Glutamatergic neuron (in vitro differentiated cells): ENCODE measurements around the gene ERFE. TPM values are rescaled to one million over a fixed set of nuclear protein-coding genes. Genes with fewer than 3 reads are reported as not detected.

Source experiments
- DNase-seq: peaks from one replicate; pipeline ENCODE4 v3.0.0; 2022
- H3K27ac Mint-ChIP-seq: one replicate; pipeline ENCODE4 v1.8.0; 2020; ENCODE audit warnings: mild to moderate bottlenecking, mixed read lengths, inconsistent platforms; ENCODE audit not compliant: unreplicated experiment
- H3K27me3 Mint-ChIP-seq: one replicate; pipeline ENCODE4 v1.8.0; 2020; ENCODE audit warnings: mild to moderate bottlenecking, moderate library complexity, mixed read lengths, inconsistent platforms; ENCODE audit not compliant: unreplicated experiment
- H3K36me3 Mint-ChIP-seq: one replicate; pipeline ENCODE4 v1.8.0; 2020; ENCODE audit warnings: mild to moderate bottlenecking, mixed read lengths, inconsistent platforms; ENCODE audit not compliant: unreplicated experiment
- H3K4me1 Mint-ChIP-seq: one replicate; pipeline ENCODE4 v1.8.0; 2020; ENCODE audit warnings: mild to moderate bottlenecking, low read depth, mixed read lengths, inconsistent platforms; ENCODE audit not compliant: unreplicated experiment
- H3K4me3 Mint-ChIP-seq: one replicate; pipeline ENCODE4 v1.8.0; 2020; ENCODE audit warnings: mild to moderate bottlenecking, mixed read lengths, inconsistent platforms; ENCODE audit not compliant: unreplicated experiment
- H3K9me3 Mint-ChIP-seq: one replicate; pipeline ENCODE4 v1.8.0; 2020; ENCODE audit warnings: mild to moderate bottlenecking, moderate library complexity, mixed read lengths, inconsistent platforms; ENCODE audit not compliant: unreplicated experiment
- CTCF ChIP-seq: fragments of 200-600 bp; sonication (generic); IDR thresholded peaks from one replicate; pipeline ENCODE4 v1.5.0; 2021; ENCODE audit not compliant: partially characterized antibody, unreplicated experiment
- total RNA-seq: library from RNA; stranded (reverse); fragmentation: NEBNext Ultra II Directional; extraction: Animal tissue kit (Norgen Biotek cat#: 25700); gene quantifications from one replicate; pipeline ENCODE4 v1.2.1, GENCODE V29; 2021; ENCODE audit not compliant: unreplicated experiment

ERFE gene
- total RNA-seq, 1 donor from 2014 or later, result 12.2 TPM

GRCh38 chr2:238124488-238125126 lies 34.2 kb upstream of the ERFE start:
- Mint-ChIP-seq H3K4me3 (no peak overlapping the region), H3K27ac (no peak overlapping the region), H3K9me3 (peaks cover 1% of the 10 kb centered on the region), H3K27me3 (peaks cover 6% of the 10 kb centered on the region), H3K4me1 (peaks cover 3% of the 10 kb centered on the region), H3K36me3 (no peaks in the 10 kb centered on the region)
- peak; percentile 17 for DNase-seq
- no peak for TF ChIP-seq CTCF

- peak; percentile 14 for DNase-seq
- no peaks in the 10 kb centered on the region for H3K36me3 Mint-ChIP-seq
- no peak overlapping the region for H3K4me3 Mint-ChIP-seq
- TF ChIP-seq CTCF, result no peak
- H3K27ac Mint-ChIP-seq, result no peak overlapping the region
- H3K9me3 Mint-ChIP-seq, result peaks cover 1% of the 10 kb centered on the region
- H3K27me3 Mint-ChIP-seq, result peaks cover 6% of the 10 kb centered on the region
- peaks cover 3% of the 10 kb centered on the region for H3K4me1 Mint-ChIP-seq
Observed at GRCh38 chr2:238125127-238125885, 33.5 kb upstream of the ERFE start.

DNA sequence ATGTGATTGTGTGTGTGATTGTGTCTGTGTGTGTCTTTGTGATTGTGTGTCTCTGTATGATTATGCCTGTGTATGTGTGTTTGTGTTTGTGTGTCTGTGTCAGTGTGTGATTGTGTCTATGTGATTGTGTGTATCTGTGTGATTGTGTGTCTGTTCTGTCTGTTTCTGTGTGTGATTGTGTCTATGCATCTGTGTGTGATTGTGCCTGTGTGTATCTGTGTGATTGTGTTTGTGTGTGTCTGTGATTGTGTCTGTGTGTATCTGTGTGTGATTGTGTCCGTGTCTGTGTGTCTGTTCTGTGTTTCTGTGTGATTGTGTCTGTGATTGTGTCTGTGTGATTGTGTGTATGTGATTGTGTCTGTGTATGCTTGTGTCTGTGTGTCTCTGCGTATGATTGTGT lies 32.4 kb upstream of the ERFE start:
- Mint-ChIP-seq H3K27me3 (peaks cover 4% of the 10 kb centered on the region), H3K4me3 (no peak overlapping the region), H3K4me1 (peaks cover 3% of the 10 kb centered on the region), H3K27ac (no peak overlapping the region), H3K36me3 (no peaks in the 10 kb centered on the region), H3K9me3 (peaks cover 1% of the 10 kb centered on the region)
- DNase-seq, result no peak
- TF ChIP-seq CTCF, result no peak

GRCh38 chr2:238126775-238127164 lies 32.0 kb upstream of the ERFE start:
- peaks cover 4% of the 10 kb centered on the region for H3K27me3 Mint-ChIP-seq
- no peaks in the 10 kb centered on the region for H3K36me3 Mint-ChIP-seq
- peaks cover 1% of the 10 kb centered on the region for H3K9me3 Mint-ChIP-seq
- DNase-seq, result no peak
- no peak overlapping the region for H3K27ac Mint-ChIP-seq
- TF ChIP-seq CTCF, result no peak
- peaks cover 3% of the 10 kb centered on the region for H3K4me1 Mint-ChIP-seq
- H3K4me3 Mint-ChIP-seq, result no peak overlapping the region
